ENCODE results near the gene KRTAP1-1.

- TF ChIP-seq CTCF (conservative IDR thresholded peaks at IDR 0.05 in 1 of 2, IDR thresholded peaks at IDR 0.05 in 1 of 2; ENCODE audit: extremely low read depth in 1 of 2, insufficient read depth in 1 of 2, low read depth in 1 of 2, low read length in 2 of 2) = no peak
- no peak for TF ChIP-seq EZH2 (IDR thresholded peaks at IDR 0.05; ENCODE audit: borderline replicate concordance, low read length)
These were observed 12.8 kb upstream of the KRTAP1-1 start for GRCh38 chr17:41054025-41054424.

Measured in mammary epithelial cell (primary cell).